Heart left ventricle (tissue), 16 donors: ENCODE data around the gene DSCAM. TPM values are rescaled to one million over a fixed set of nuclear protein-coding genes. Genes with fewer than 3 reads are reported as not detected.

Experiments used
- ATAC-seq, 4 donors: fragments of 200-7000 bp; cut with Tn5 transposase; one replicate each; pipeline ENCODE4 v1.9.1; 2020 to 2022; ENCODE audit warnings: moderate library complexity in 4 of 4, mild to moderate bottlenecking in 3 of 4, moderate number of reproducible peaks in 1 of 4
- DNase-seq, 5 donors: peaks; one replicate each; pipeline ENCODE4 v3.0.0-alpha.2; 2020
- H3K27ac ChIP-seq, 12 donors: fragments of 200-600 bp; sonication (generic) in 4 of 12; one replicate each; pipeline versions ENCODE4 v1.5.0 to v1.8.0; 2016 to 2022; ENCODE audit warnings: mild to moderate bottlenecking in 2 of 12
- H3K27me3 ChIP-seq, 9 donors: fragments of 200-600 bp; sonication (generic) in 2 of 9; one replicate each; pipeline versions ENCODE4 v1.5.1 to v1.8.0; 2016 to 2022; ENCODE audit warnings: mild to moderate bottlenecking in 3 of 9
- H3K36me3 ChIP-seq, 9 donors: fragments of 200-600 bp; sonication (generic) in 2 of 9; one replicate each; pipeline versions ENCODE4 v1.5.0 to v1.8.0; 2018 to 2022; ENCODE audit warnings: mild to moderate bottlenecking in 2 of 9
- H3K4me1 ChIP-seq, 12 donors: fragments of 200-600 bp; sonication (generic) in 4 of 12; one replicate each; pipeline versions ENCODE4 v1.5.0 to v1.8.0; 2016 to 2022; ENCODE audit warnings: mild to moderate bottlenecking in 3 of 12
- H3K4me3 ChIP-seq, 12 donors: fragments of 200-600 bp; sonication (generic) in 4 of 12; one replicate each; pipeline versions ENCODE4 v1.5.0 to v1.8.0; 2017 to 2022; ENCODE audit warnings: mild to moderate bottlenecking in 9 of 12, moderate library complexity in 4 of 12
- H3K9me3 ChIP-seq, 12 donors: fragments of 200-600 bp; sonication (generic) in 4 of 12; one replicate each; pipeline versions ENCODE4 v1.5.0 to v1.8.0; 2016 to 2022; ENCODE audit warnings: mild to moderate bottlenecking in 1 of 12
- CTCF ChIP-seq, 12 donors: fragments of 200-600 bp; sonication (generic) in 4 of 12; IDR thresholded peaks; one replicate each; pipeline versions ENCODE4 v1.5.0 to v1.8.0; 2018 to 2022; ENCODE audit warnings: antibody characterized with exemption in 12 of 12, mild to moderate bottlenecking in 5 of 12
- POLR2A ChIP-seq, 2 donors: fragments of 450-650 bp; IDR thresholded peaks; one replicate each; pipeline ENCODE4 v1.6.1; 2017; ENCODE audit warnings: antibody characterized with exemption in 2 of 2, mild to moderate bottlenecking in 2 of 2, moderate library complexity in 2 of 2
- WGBS, 4 donors: extraction: QIAGEN DNeasy Blood & Tissue Kit in 2 of 4; methylation state at CpG; one replicate each; pipeline versions ENCODE4 v1.1.5 to v1.1.7; 2013 to 2018; 5-methylcytosine and 5-hydroxymethylcytosine counted together
- intact Hi-C, 10 donors: fragments of 100-400 bp; cut with DNase I; formaldehyde crosslinking; loops; one replicate each; pipeline versions ENCODE4 v1.11.1 to v1.14.2; 2022
- polyA plus RNA-seq, 2 donors: library from polyadenylated mRNA; stranded (reverse); fragments of 200-250 nt; gene quantifications; one replicate each; pipeline ENCODE4 v1.2.3, GENCODE V29; 2013
- total RNA-seq, 9 donors: library from RNA; depleted of rRNA in 2 of 9; stranded (reverse); fragments of >200 nt in 2 of 9; fragmentation: NEBNext Ultra II Directional in 3 of 9; extraction: Animal tissue kit (Norgen Biotek cat#: 25700) in 3 of 9; gene quantifications; one replicate each; pipeline versions ENCODE4 v1.1.0 to v1.2.4, GENCODE V29; 2016 to 2023
- donor health status: ischemic (EF 13 %, LVEDD 7.1; RV severe dilation, severe dysfunction).
- donor health status: healthy with polysubstance abuse.
- donor health status: DM: no; HTN: yes; CAD: no.
- donor health status: DM: no; HTN: no; CAD: no.
- donor health status: ischemic (EF 25% LVEDD 6.9; RV normal size, moderate dysfunction).
- donor health status: ischemic (EF 25% LVEDD 5.7; RV mildly dilated, moderate dysfunction).
- donor health status: healthy.
- donor health status: DM: yes; HTN: yes; CAD: no.
- donor health status: ischemic (EF 35%, LVEDD 5.7; RV mildly dilated, moderate dysfunction).
- donor health status: nonischemic (EF 11% LVEDD 7.7; RV severe dilation, severe dysfunction).
- donor health status: DM: yes; HTN: yes; CAD: no.
- donor health status: PGD.
- donor health status: ischemic (EF 29% LVEDD 5.4; RV normal size, mild dysfunction).
- donor health status: nonischemic (EF 23%, LVEDD 6.1; RV moderate dilation, normal function).

The DSCAM gene
- total and polyA plus RNA-seq, 11 donors, result 0.03 TPM; not detected in 10

- TF ChIP-seq POLR2A (IDR thresholded peaks at IDR 0.05) (no peak), CTCF (IDR thresholded peaks at IDR 0.05) (no peak)
- no peak overlapping the region for H3K4me3 ChIP-seq
- no peaks in the 10 kb centered on the region for H3K36me3 ChIP-seq
- H3K27me3 ChIP-seq, result no peaks in the 10 kb centered on the region
- no peak for DNase-seq
- WGBS, 4 donors, result 47 to 73% (median 61%) methylated on average over 3 of the region's 3 CpGs
- ATAC-seq, result no peak
- H3K9me3 ChIP-seq, result peaks cover 0 to 20% (median 0%) of the 10 kb centered on the region in 12 donors
- H3K27ac ChIP-seq, result no peak overlapping the region
- no peaks in the 10 kb centered on the region for H3K4me1 ChIP-seq
- intact Hi-C loops, result no loop called here
These were observed 546.7 kb downstream of the DSCAM start for GRCh38 chr21:40300300-40300699.

- TF ChIP-seq POLR2A (IDR thresholded peaks at IDR 0.05) (no peak), CTCF (IDR thresholded peaks at IDR 0.05) (no peak)
- Histone ChIP-seq H3K4me3 (no peak overlapping the region), H3K4me1 (no peaks in the 10 kb centered on the region), H3K27me3 (no peaks in the 10 kb centered on the region), H3K36me3 (no peaks in the 10 kb centered on the region), H3K27ac (no peak overlapping the region), H3K9me3 (peaks cover 0 to 11% (median 0%) of the 10 kb centered on the region in 12 donors)
- no peak for DNase-seq
- intact Hi-C loops, result loop anchor here in 1 of 10 donors (10.0 kb wide), 1 partner anchor 65 kb away; no protein-coding TSS in a partner anchor
- ATAC-seq, result no peak
These were observed 547.5 kb downstream of the DSCAM start for GRCh38 chr21:40299451-40299850.

GRCh38 chr21:40294345-40294744, 552.6 kb downstream of the DSCAM start:
- peaks cover 0 to 4% (median 0%) of the 10 kb centered on the region in 12 donors for H3K9me3 ChIP-seq
- no peaks in the 10 kb centered on the region for H3K4me1 ChIP-seq
- H3K27ac ChIP-seq, result no peak overlapping the region
- H3K4me3 ChIP-seq, result no peak overlapping the region
- intact Hi-C loops, result loop anchor here in 1 of 10 donors (10.0 kb wide), 1 partner anchor 70 kb away; no protein-coding TSS in a partner anchor
- DNase-seq (no peak), ATAC-seq (no peak)
- WGBS, 4 donors, result 83 to 93% (median 87%) methylated on average over 2 of the region's 2 CpGs
- TF ChIP-seq POLR2A (IDR thresholded peaks at IDR 0.05) (no peak), CTCF (IDR thresholded peaks at IDR 0.05) (no peak)
- H3K36me3 ChIP-seq, result no peaks in the 10 kb centered on the region
- no peaks in the 10 kb centered on the region for H3K27me3 ChIP-seq

GRCh38 chr21:40291560-40291959, 555.4 kb downstream of the DSCAM start:
- ATAC-seq (no peak), DNase-seq (no peak)
- intact Hi-C loops, result loop anchor here in 1 of 10 donors (10.0 kb wide), 1 partner anchor 73 kb away; no protein-coding TSS in a partner anchor
- no peak overlapping the region for H3K4me3 ChIP-seq
- H3K27ac ChIP-seq, result no peak overlapping the region
- 80 to 89% (median 84%) methylated on average over 7 of the region's 7 CpGs for WGBS, 4 donors
- H3K36me3 ChIP-seq, result no peaks in the 10 kb centered on the region
- no peaks in the 10 kb centered on the region for H3K27me3 ChIP-seq
- H3K9me3 ChIP-seq, result peaks cover 0 to 4% (median 0%) of the 10 kb centered on the region in 12 donors
- TF ChIP-seq POLR2A (IDR thresholded peaks at IDR 0.05) (no peak), CTCF (IDR thresholded peaks at IDR 0.05) (no peak)
- no peaks in the 10 kb centered on the region for H3K4me1 ChIP-seq
